ENCODE measurements around the gene TRPM1.

The TRPM1 gene

DNA sequence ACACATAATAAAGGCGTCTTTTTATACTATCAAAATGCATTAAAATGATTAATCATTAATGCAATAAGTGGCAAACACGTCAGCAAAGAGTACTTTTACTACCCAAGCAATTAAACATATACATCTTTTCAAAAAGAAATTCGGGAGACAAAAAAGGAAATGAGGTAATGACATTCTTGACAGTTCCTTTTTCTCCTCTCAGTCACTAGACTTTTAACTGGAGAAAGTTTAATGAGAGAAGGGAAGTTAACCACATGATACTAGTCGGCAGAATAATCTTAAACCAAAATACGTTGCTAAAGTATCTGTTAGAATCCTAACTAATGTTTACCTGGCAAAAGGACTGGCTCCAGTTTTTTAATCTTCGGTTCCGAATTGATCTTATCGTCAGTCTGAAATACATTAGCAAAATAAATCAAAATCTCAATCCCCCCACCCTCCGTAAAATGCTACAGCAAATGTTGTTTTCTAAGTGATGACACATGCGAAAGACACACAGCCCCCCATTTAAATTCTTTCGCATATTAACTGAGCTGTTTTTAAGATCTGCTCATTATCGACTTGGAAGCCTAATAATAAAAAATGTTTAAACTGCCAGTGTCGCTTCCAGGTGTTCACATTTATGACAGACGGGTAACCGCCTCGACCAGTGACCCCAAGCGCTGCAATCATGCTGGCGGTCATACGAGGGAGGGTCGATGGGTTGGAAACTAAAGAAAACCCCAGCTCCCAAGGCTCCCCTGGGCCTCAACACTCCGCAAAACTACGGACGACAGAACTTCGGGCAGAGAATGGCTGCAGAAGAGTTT, 110.9 kb downstream of the TRPM1 start:
- H3K4me3 ChIP-seq (ENCODE audit: low read depth, low read length): peak overlapping the region; percentile 90
- TF ChIP-seq, protein P1, sequence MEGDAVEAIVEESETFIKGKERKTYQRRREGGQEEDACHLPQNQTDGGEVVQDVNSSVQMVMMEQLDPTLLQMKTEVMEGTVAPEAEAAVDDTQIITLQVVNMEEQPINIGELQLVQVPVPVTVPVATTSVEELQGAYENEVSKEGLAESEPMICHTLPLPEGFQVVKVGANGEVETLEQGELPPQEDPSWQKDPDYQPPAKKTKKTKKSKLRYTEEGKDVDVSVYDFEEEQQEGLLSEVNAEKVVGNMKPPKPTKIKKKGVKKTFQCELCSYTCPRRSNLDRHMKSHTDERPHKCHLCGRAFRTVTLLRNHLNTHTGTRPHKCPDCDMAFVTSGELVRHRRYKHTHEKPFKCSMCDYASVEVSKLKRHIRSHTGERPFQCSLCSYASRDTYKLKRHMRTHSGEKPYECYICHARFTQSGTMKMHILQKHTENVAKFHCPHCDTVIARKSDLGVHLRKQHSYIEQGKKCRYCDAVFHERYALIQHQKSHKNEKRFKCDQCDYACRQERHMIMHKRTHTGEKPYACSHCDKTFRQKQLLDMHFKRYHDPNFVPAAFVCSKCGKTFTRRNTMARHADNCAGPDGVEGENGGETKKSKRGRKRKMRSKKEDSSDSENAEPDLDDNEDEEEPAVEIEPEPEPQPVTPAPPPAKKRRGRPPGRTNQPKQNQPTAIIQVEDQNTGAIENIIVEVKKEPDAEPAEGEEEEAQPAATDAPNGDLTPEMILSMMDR (IDR thresholded peaks at IDR 0.05; ENCODE audit: low read depth, low read length): no peak

DNA sequence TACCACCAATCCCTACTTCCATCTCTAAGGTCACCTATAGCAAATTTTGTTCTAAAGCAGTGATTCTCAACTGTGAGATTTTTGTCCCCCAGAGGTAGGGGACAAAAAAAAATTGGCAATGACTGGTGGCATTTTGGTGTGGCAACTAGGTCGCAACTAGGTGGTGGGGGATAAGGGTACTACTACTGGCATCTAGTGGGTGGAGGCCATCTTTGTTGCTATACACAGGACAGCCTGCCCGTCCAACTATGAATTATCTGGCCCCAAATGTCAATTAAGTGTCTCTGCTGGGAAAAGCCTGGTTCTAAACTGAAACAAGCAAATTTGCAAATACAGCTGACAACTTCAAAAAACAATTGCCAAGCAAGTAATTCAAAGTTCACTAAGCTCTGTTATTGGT, 111.5 kb downstream of the TRPM1 start:
- TF ChIP-seq, protein P1 (IDR thresholded peaks at IDR 0.05; ENCODE audit: low read depth, low read length): no peak
- peak overlapping the region; percentile 90 for H3K4me3 ChIP-seq (ENCODE audit: low read depth, low read length)

DNA sequence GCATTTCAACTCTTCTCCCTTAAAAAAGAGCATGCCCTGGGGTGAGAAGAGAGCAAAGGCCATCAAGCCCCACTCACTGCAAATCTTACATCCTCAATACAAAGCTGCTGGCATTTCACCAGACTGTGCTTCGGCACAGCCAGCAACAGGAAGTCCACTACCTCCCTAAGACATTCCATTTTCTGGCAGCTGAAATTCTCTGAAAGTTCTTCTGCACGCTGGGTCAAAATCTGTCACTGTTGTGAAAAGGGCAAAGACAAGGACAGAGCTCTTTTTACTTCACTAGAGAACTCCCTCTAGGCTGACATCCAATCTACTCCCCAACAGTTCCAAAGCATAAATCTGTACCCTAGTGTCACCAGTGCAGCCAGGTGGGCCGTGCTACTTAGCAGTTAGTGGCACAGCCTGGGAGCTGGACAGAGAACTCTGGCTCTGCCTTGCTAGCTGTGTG, 116.4 kb downstream of the TRPM1 start:
- H3K4me3 ChIP-seq (ENCODE audit: low read depth, low read length): no peak overlapping the region
- TF ChIP-seq, protein P1 (IDR thresholded peaks at IDR 0.05; ENCODE audit: low read depth, low read length): no peak

DNA sequence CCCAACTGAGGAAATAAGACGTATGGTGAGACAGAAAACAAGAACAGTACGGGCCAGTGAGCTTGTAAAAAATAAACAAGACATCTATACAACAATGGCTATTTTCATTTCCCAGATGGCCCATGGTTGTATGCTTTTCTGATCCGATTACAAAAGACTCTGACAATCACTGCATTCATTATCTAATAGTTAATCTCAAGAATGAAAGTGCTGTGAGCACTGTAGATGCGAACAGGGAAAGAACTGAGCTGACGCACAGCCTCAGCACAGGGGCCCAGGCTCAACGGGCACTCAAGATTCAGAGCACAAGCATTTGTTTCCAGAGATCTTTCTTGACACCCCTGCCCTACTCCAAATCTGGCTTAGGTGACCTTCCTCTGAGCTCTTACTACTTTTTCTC, 117.0 kb downstream of the TRPM1 start:
- H3K4me3 ChIP-seq (ENCODE audit: low read depth, low read length): no peak overlapping the region
- TF ChIP-seq, protein P1 (IDR thresholded peaks at IDR 0.05; ENCODE audit: low read depth, low read length): no peak

DNA sequence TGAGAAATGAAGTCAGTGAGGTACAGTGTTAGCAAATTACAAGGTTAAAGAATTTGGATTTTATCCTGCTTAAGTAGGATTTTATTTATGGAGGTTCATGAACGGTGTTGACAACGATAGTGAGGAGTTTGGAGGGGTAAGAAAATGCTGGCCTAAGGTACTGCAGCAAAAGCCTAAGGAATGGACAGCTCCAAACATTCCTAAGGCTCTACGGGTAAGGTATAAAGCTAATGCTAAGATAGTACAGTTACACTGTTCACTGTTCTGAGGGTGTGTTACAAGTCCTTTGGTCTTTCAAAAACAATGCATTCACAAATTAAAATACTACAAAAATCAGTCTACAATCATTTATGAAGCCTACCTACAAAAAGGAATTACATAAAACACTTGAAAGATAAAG, 117.4 kb downstream of the TRPM1 start:
- H3K4me3 ChIP-seq (ENCODE audit: low read depth, low read length): no peak overlapping the region
- TF ChIP-seq, protein P1 (IDR thresholded peaks at IDR 0.05; ENCODE audit: low read depth, low read length): no peak

DNA sequence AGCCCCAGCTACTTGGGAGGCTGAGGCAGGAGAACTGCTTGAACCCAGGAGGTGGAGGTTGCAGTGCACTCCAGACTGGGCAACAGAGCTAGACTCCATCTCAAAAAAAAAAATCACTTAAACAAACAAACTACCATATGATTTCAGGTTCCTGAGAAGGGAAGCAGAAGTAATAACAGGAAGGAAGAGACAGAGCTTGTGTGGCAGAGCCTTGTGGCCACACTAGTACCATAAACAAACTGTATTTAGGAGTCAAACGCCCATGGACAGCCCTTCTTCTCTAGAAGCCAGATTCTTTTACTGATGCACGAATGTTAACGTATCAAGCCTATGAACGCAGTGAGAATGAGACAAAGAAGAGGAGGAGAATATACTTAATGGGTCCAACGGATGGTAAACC, 122.1 kb downstream of the TRPM1 start:
- TF ChIP-seq, protein P1 (IDR thresholded peaks at IDR 0.05; ENCODE audit: low read depth, low read length): no peak
- no peak overlapping the region for H3K4me3 ChIP-seq (ENCODE audit: low read depth, low read length)

DNA sequence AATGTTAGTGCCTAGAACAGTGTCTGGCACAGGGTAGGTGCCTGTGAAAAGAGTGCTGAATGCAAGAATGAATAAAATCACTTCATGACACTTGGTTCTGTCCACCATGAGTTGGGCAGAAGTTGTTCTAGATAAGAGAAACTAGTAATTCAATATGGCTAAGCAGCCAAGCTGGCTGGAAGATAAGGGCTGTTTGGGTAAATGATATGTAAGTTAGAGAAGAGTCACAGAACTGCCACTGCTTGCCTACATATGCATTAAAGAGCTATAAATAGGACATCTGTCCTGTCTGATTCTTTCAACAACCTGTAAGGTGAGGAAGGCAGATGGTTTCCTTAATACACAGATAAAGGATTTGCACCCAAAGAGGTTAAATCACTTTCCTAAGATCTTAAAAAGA, 123.2 kb downstream of the TRPM1 start:
- TF ChIP-seq, protein P1 (IDR thresholded peaks at IDR 0.05; ENCODE audit: low read depth, low read length): no peak
- H3K4me3 ChIP-seq (ENCODE audit: low read depth, low read length): no peak overlapping the region

Measured in WI38 (cell line).